Thyroid gland (tissue), 4 donors: ENCODE results near the gene CDH23.

Experiments
- CTCF ChIP-seq, 6 experiments: fragments of 200-600 bp in 3 of 6; fragments of 450-650 bp in 3 of 6; sonication (generic) in 3 of 6; IDR thresholded peaks; one replicate each; pipeline ENCODE4 v1.5.1; 2016 to 2019; ENCODE audit warnings: antibody characterized with exemption in 6 of 6, mild to moderate bottlenecking in 2 of 6, inconsistent platforms in 1 of 6, moderate library complexity in 1 of 6
- POLR2A ChIP-seq, 2 donors: fragments of 450-650 bp; IDR thresholded peaks; one replicate each; pipeline ENCODE4 v1.6.1; 2017; ENCODE audit warnings: antibody characterized with exemption in 2 of 2, mild to moderate bottlenecking in 2 of 2, moderate library complexity in 1 of 2

DNA sequence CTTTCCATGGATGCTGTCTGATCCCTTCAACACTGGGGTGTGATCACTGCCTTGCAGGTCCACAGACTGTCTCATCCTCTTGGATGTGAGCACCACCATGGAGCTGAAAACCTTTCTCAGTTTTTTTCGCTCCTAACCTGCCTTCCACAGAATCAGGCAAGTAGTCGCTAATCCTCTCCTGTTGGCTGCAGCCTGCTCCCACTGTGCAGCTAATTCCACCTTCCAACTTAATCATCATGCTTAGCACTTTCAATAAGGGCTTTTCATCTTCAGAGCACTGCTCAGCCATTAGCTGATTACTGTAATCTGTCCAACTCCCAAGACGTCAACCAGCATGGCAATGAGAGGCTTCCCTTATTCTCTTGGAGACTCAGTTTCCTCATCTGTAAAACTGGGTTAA, 15.1 kb upstream of the CDH23 start:
- TF ChIP-seq CTCF (IDR thresholded peaks at IDR 0.05): no peak
- no peak for TF ChIP-seq POLR2A (IDR thresholded peaks at IDR 0.05)
